Endodermal cell (in vitro differentiated cells): ENCODE measurements around the gene C1orf21. TPM values are rescaled to one million over a fixed set of nuclear protein-coding genes. Genes with fewer than 3 reads are reported as not detected.

Experiments
- DNase-seq: peaks from one replicate; pipeline ENCODE4 v3.0.0-alpha.2; 2017
- H3K27ac ChIP-seq: 2 replicates; pipeline ENCODE4 v1.5.1; 2013; ENCODE audit warnings: mild to moderate bottlenecking, low read depth, low read length, moderate library complexity
- H3K27me3 ChIP-seq: 2 replicates; pipeline ENCODE4 v1.6.1; 2013; ENCODE audit warnings: mild to moderate bottlenecking, low read length, moderate library complexity; ENCODE audit not compliant: insufficient read depth, control insufficient read depth, poor library complexity, severe bottlenecking
- H3K36me3 ChIP-seq: 2 replicates; pipeline ENCODE4 v1.7.0; 2013; ENCODE audit warnings: mild to moderate bottlenecking, low read length, moderate library complexity; ENCODE audit not compliant: control insufficient read depth, insufficient read depth
- H3K4me1 ChIP-seq: one replicate; pipeline ENCODE4 v1.7.0; 2013; ENCODE audit warnings: low read length; ENCODE audit not compliant: control insufficient read depth, insufficient read depth
- H3K4me3 ChIP-seq: 2 replicates; pipeline ENCODE4 v1.5.1; 2013; ENCODE audit warnings: mild to moderate bottlenecking, low read length, moderate library complexity
- H3K9ac ChIP-seq: 2 replicates; pipeline ENCODE4 v1.6.1; 2013; ENCODE audit warnings: mild to moderate bottlenecking, low read length, moderate library complexity; ENCODE audit not compliant: poor library complexity, severe bottlenecking; ENCODE audit errors: extremely low read depth
- H3K9me3 ChIP-seq: 2 replicates; pipeline ENCODE4 v1.6.1; 2013; ENCODE audit warnings: mild to moderate bottlenecking, low read length, moderate library complexity; ENCODE audit not compliant: control insufficient read depth
- H3K27ac Mint-ChIP-seq: 2 replicates; pipeline ENCODE4 v1.8.0; 2020; ENCODE audit warnings: mixed read lengths
- H3K27me3 Mint-ChIP-seq: 2 replicates; pipeline ENCODE4 v1.8.0; 2021; ENCODE audit warnings: mild to moderate bottlenecking, mixed read lengths; ENCODE audit not compliant: insufficient read depth
- H3K36me3 Mint-ChIP-seq: 2 replicates; pipeline ENCODE4 v1.8.0; 2020; ENCODE audit warnings: low read depth, mixed read lengths
- H3K4me1 Mint-ChIP-seq: 2 replicates; pipeline ENCODE4 v1.8.0; 2020; ENCODE audit warnings: mixed read lengths
- H3K4me3 Mint-ChIP-seq: 2 replicates; pipeline ENCODE4 v1.8.0; 2020; ENCODE audit warnings: mild to moderate bottlenecking, moderate library complexity, mixed read lengths
- H3K9me3 Mint-ChIP-seq: 2 replicates; pipeline ENCODE4 v1.8.0; 2020; ENCODE audit warnings: mild to moderate bottlenecking, mixed read lengths
- WGBS, 2 experiments: methylation state at CpG; one replicate each; pipeline versions ENCODE4 v1.1.5 to v1.1.7; 2013; ENCODE audit warnings: missing lambda C conversion rate in 2 of 2, mixed read lengths in 1 of 2; ENCODE audit not compliant: insufficient coverage in 1 of 2, insufficient read length in 1 of 2; 5-methylcytosine and 5-hydroxymethylcytosine counted together
- total RNA-seq, 2 donors: library from RNA; stranded (reverse); fragmentation: NEBNext Ultra II Directional in 1 of 2; extraction: Animal tissue kit (Norgen Biotek cat#: 25700) in 1 of 2; gene quantifications; 2 replicates in 1 of 2; 3 replicates in 1 of 2; pipeline ENCODE4 v1.2.1, GENCODE V29; 2021
- TF ChIP-seq, protein P1 (sequence below): fragments of 200-600 bp; sonication (generic); conservative IDR thresholded peaks from 2 replicates; pipeline ENCODE4 v1.5.0; 2021; ENCODE audit warnings: antibody characterized with exemption, mild to moderate bottlenecking

Gene C1orf21
- total RNA-seq, 2 donors from 2014 or later, result 9.1 to 10.2 TPM

DNA sequence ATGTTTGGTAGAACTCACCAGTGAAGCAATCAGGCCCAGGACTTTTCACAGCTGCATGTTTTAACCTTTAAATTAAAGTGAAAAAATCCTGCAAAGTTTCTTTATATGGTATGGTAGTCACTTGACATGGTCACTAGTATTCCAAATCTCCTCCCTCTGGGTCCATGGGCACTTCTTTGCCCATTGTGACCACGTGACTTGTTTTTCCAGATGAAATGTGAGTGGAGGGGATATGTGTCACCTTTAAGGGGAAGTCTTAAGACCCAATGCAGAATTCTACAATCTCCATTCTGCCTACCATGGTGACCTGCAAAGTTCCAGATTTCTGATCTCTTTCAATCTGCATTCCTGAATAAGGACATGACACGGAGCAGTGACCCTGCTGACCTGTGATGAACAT lies 152.8 kb downstream of the C1orf21 start:
- Mint-ChIP-seq H3K27ac (no peak overlapping the region), H3K4me3 (no peak overlapping the region), H3K4me1 (no peaks in the 10 kb centered on the region), H3K27me3 (no peaks in the 10 kb centered on the region), H3K9me3 (peaks cover 12% of the 10 kb centered on the region), H3K36me3 (peaks cover 7% of the 10 kb centered on the region)
- TF ChIP-seq, protein P1, sequence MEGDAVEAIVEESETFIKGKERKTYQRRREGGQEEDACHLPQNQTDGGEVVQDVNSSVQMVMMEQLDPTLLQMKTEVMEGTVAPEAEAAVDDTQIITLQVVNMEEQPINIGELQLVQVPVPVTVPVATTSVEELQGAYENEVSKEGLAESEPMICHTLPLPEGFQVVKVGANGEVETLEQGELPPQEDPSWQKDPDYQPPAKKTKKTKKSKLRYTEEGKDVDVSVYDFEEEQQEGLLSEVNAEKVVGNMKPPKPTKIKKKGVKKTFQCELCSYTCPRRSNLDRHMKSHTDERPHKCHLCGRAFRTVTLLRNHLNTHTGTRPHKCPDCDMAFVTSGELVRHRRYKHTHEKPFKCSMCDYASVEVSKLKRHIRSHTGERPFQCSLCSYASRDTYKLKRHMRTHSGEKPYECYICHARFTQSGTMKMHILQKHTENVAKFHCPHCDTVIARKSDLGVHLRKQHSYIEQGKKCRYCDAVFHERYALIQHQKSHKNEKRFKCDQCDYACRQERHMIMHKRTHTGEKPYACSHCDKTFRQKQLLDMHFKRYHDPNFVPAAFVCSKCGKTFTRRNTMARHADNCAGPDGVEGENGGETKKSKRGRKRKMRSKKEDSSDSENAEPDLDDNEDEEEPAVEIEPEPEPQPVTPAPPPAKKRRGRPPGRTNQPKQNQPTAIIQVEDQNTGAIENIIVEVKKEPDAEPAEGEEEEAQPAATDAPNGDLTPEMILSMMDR, result no peak
- DNase-seq, result no peak
- Histone ChIP-seq H3K9me3 (peaks cover 18% of the 10 kb centered on the region), H3K4me3 (no peak overlapping the region), H3K9ac (no peak overlapping the region), H3K4me1 (no peaks in the 10 kb centered on the region), H3K27me3 (no peaks in the 10 kb centered on the region), H3K36me3 (peaks cover 4% of the 10 kb centered on the region), H3K27ac (no peak overlapping the region)
- WGBS, 2 experiments, result 98 to 100% methylated on average over 1 to 2 of the region's 2 CpGs

GRCh38 chr1:184541537-184542152 lies 154.8 kb downstream of the C1orf21 start:
- H3K9ac ChIP-seq, result no peak overlapping the region
- H3K9me3 ChIP-seq, result peaks cover 11% of the 10 kb centered on the region
- no peak overlapping the region for H3K27ac ChIP-seq

GRCh38 chr1:184542291-184542690 lies 155.5 kb downstream of the C1orf21 start:
- no peak overlapping the region for H3K27ac ChIP-seq
- no peak for DNase-seq
- H3K9ac ChIP-seq, result no peak overlapping the region
- H3K4me1 Mint-ChIP-seq, result no peaks in the 10 kb centered on the region
- H3K4me3 Mint-ChIP-seq, result no peak overlapping the region
- H3K27me3 ChIP-seq, result no peaks in the 10 kb centered on the region
- peaks cover 5% of the 10 kb centered on the region for H3K9me3 Mint-ChIP-seq
- peaks cover 11% of the 10 kb centered on the region for H3K9me3 ChIP-seq
- H3K27ac Mint-ChIP-seq, result no peak overlapping the region
- no peaks in the 10 kb centered on the region for H3K27me3 Mint-ChIP-seq
- TF ChIP-seq, protein P1, result no peak
- peaks cover under 1% of the 10 kb centered on the region for H3K36me3 ChIP-seq
- WGBS, 2 experiments, result 98 to 100% methylated on average over 2 to 3 of the region's 3 CpGs
- H3K36me3 Mint-ChIP-seq, result no peaks in the 10 kb centered on the region
- H3K4me3 ChIP-seq, result no peak overlapping the region
- H3K4me1 ChIP-seq, result no peaks in the 10 kb centered on the region

More at GRCh38 chr1:184541537-184542152, 154.8 kb downstream of the C1orf21 start:
- no peaks in the 10 kb centered on the region for H3K36me3 Mint-ChIP-seq
- peaks cover 9% of the 10 kb centered on the region for H3K9me3 Mint-ChIP-seq
- Histone ChIP-seq H3K36me3 (peaks cover 4% of the 10 kb centered on the region), H3K4me1 (no peaks in the 10 kb centered on the region), H3K27me3 (no peaks in the 10 kb centered on the region), H3K4me3 (no peak overlapping the region)
- no peak for DNase-seq
- no peaks in the 10 kb centered on the region for H3K4me1 Mint-ChIP-seq
- TF ChIP-seq, protein P1, result no peak
- H3K27ac Mint-ChIP-seq, result no peak overlapping the region
- WGBS, 2 experiments, result 92 to 100% methylated on average over 1 to 9 of the region's 9 CpGs
- H3K4me3 Mint-ChIP-seq, result no peak overlapping the region
- H3K27me3 Mint-ChIP-seq, result no peaks in the 10 kb centered on the region
